ENCODE results near the gene DCLK3. TPM values are rescaled to one million over a fixed set of nuclear protein-coding genes. Genes with fewer than 3 reads are reported as not detected.

The DCLK3 gene
- total RNA-seq, 1 experiment from 2014 or later: not detected

- no peak for DNase-seq (ENCODE audit: low read depth, low spot score)
- Histone ChIP-seq H3K9me3 (ENCODE audit: control insufficient read depth, insufficient read depth, low read depth, low read length) (no peaks in the 10 kb centered on the region), H3K36me3 (ENCODE audit: control insufficient read depth, insufficient read depth, low read length) (no peaks in the 10 kb centered on the region), H3K27me3 (ENCODE audit: control insufficient read depth, insufficient read depth, low read length) (no peaks in the 10 kb centered on the region), H3K27ac (ENCODE audit: low read length) (no peak overlapping the region), H3K4me1 (ENCODE audit: control insufficient read depth, insufficient read depth, low read length) (no peaks in the 10 kb centered on the region), H3K4me3 (ENCODE audit: low read depth in 2 of 2, low read length in 2 of 2) (no peak overlapping the region)
- CTCF ChIA-PET: no interaction called here
- no TSS peak for BruUV-seq (replicated peaks)
- in situ Hi-C loops (cut with HindIII; ENCODE audit: low pct_unique_long_range_greater_than_20kb, low sequenced_read_pairs): no loop called here
- POLR2A ChIA-PET: no interaction called here
- intact Hi-C loops (cut with micrococcal nuclease; ENCODE audit: unreplicated experiment): no loop called here
- no peak for TF ChIP-seq POLR2AphosphoS5 (IDR thresholded peaks at IDR 0.05; ENCODE audit: low read depth, low read length)
- no peak for TF ChIP-seq TCF7L2 (IDR thresholded peaks at IDR 0.05; ENCODE audit: low read depth, low read length)
- no peak for TF ChIP-seq SIN3A (IDR thresholded peaks at IDR 0.05; ENCODE audit: borderline replicate concordance, insufficient read depth, low read depth, low read length)
- no peak for TF ChIP-seq REST (IDR thresholded peaks at IDR 0.05; ENCODE audit: insufficient read depth in 1 of 2, low read depth in 2 of 2, low read length in 1 of 2)
- no peak for TF ChIP-seq CTCF (IDR thresholded peaks at IDR 0.05)
- no peak for ATAC-seq
Observed at GRCh38 chr3:36688815-36689214, 75.5 kb downstream of the DCLK3 start.

- ATAC-seq (no peak), DNase-seq (ENCODE audit: low read depth, low spot score) (no peak)
- TF ChIP-seq REST (IDR thresholded peaks at IDR 0.05; ENCODE audit: insufficient read depth in 1 of 2, low read depth in 2 of 2, low read length in 1 of 2): no peak
- TF ChIP-seq TCF7L2 (IDR thresholded peaks at IDR 0.05; ENCODE audit: low read depth, low read length): no peak
- TF ChIP-seq SIN3A (IDR thresholded peaks at IDR 0.05; ENCODE audit: borderline replicate concordance, insufficient read depth, low read depth, low read length): no peak
- TF ChIP-seq CTCF (IDR thresholded peaks at IDR 0.05): no peak
- no peak for TF ChIP-seq POLR2AphosphoS5 (IDR thresholded peaks at IDR 0.05; ENCODE audit: low read depth, low read length)
- in situ Hi-C loops (cut with HindIII; ENCODE audit: low pct_unique_long_range_greater_than_20kb, low sequenced_read_pairs) (no loop called here), intact Hi-C loops (cut with micrococcal nuclease; ENCODE audit: unreplicated experiment) (no loop called here)
- Histone ChIP-seq H3K4me1 (ENCODE audit: control insufficient read depth, insufficient read depth, low read length) (no peaks in the 10 kb centered on the region), H3K27me3 (ENCODE audit: control insufficient read depth, insufficient read depth, low read length) (no peaks in the 10 kb centered on the region), H3K4me3 (ENCODE audit: low read depth in 2 of 2, low read length in 2 of 2) (no peak overlapping the region), H3K9me3 (ENCODE audit: control insufficient read depth, insufficient read depth, low read depth, low read length) (no peaks in the 10 kb centered on the region), H3K36me3 (ENCODE audit: control insufficient read depth, insufficient read depth, low read length) (no peaks in the 10 kb centered on the region), H3K27ac (ENCODE audit: low read length) (no peak overlapping the region)
- ChIA-PET CTCF (no interaction called here), POLR2A (no interaction called here)
- BruUV-seq (replicated peaks): no TSS peak
Observed at GRCh38 chr3:36686516-36686915, 77.8 kb downstream of the DCLK3 start.
